GM23338 (cell line): ENCODE measurements around the gene COL4A2. TPM values are rescaled to one million over a fixed set of nuclear protein-coding genes. Genes with fewer than 3 reads are reported as not detected.

Experiments used
- ATAC-seq: fragments of 200-7000 bp; cut with Tn5 transposase; 3 replicates; pipeline ENCODE4 v1.9.1; 2020
- DNase-seq: peaks from one replicate; pipeline ENCODE4 v3.0.0-alpha.2; 2015; ENCODE audit warnings: low spot score
- H2AFZ ChIP-seq: fragments of 200-600 bp; sonication (generic); 2 replicates; pipeline ENCODE4 v1.8.0; 2016; ENCODE audit warnings: antibody characterized with exemption, mild to moderate bottlenecking, moderate library complexity
- H3F3A ChIP-seq: fragments of 200-600 bp; sonication (generic); replicated peaks from 2 replicates; pipeline ENCODE4 v1.8.0; 2017; ENCODE audit warnings: antibody characterized with exemption, mixed run types, low read depth
- H3K27ac ChIP-seq: fragments of 200-600 bp; sonication (generic); 2 replicates; pipeline ENCODE4 v1.6.1; 2016; ENCODE audit warnings: low read depth
- H3K27me3 ChIP-seq: fragments of 200-600 bp; sonication (generic); 2 replicates; pipeline ENCODE4 v1.8.0; 2016; ENCODE audit warnings: mild to moderate bottlenecking, mixed run types, moderate library complexity; ENCODE audit not compliant: insufficient read depth
- H3K36me3 ChIP-seq: fragments of 200-600 bp; sonication (generic); 2 replicates; pipeline ENCODE4 v1.8.0; 2016; ENCODE audit warnings: mild to moderate bottlenecking; ENCODE audit not compliant: insufficient read depth
- H3K4me1 ChIP-seq: fragments of 200-600 bp; sonication (generic); 2 replicates; pipeline ENCODE4 v1.8.0; 2016; ENCODE audit warnings: mild to moderate bottlenecking, moderate library complexity; ENCODE audit not compliant: insufficient read depth
- H3K4me2 ChIP-seq: fragments of 200-600 bp; sonication (generic); 2 replicates; pipeline ENCODE4 v1.7.1; 2017; ENCODE audit warnings: mixed run types
- H3K4me3 ChIP-seq: fragments of 200-600 bp; sonication (generic); 2 replicates; pipeline ENCODE4 v1.6.1; 2016; ENCODE audit warnings: mixed run types
- H3K79me2 ChIP-seq: fragments of 200-600 bp; sonication (generic); replicated peaks from 2 replicates; pipeline ENCODE4 v1.8.0; 2017; ENCODE audit warnings: mild to moderate bottlenecking; ENCODE audit not compliant: insufficient read depth
- H3K9me2 ChIP-seq: fragments of 200-600 bp; sonication (generic); 2 replicates; pipeline ENCODE4 v1.8.0; 2017; ENCODE audit not compliant: insufficient read depth
- H4K20me1 ChIP-seq: fragments of 200-600 bp; sonication (generic); replicated peaks from 2 replicates; pipeline ENCODE4 v1.8.0; 2017; ENCODE audit warnings: mild to moderate bottlenecking; ENCODE audit not compliant: insufficient read depth
- H3K27ac Mint-ChIP-seq: 2 replicates; pipeline ENCODE4 v1.8.0; 2020; ENCODE audit warnings: inconsistent platforms, mild to moderate bottlenecking, moderate library complexity, mixed read lengths
- H3K27me3 Mint-ChIP-seq: 3 replicates; pipeline ENCODE4 v1.8.0; 2022; ENCODE audit warnings: low read depth, mild to moderate bottlenecking, moderate library complexity, mixed read lengths, inconsistent platforms; ENCODE audit not compliant: insufficient read depth, poor library complexity
- H3K36me3 Mint-ChIP-seq: 3 replicates; pipeline ENCODE4 v1.8.0; 2021; ENCODE audit warnings: low read depth, mild to moderate bottlenecking, inconsistent platforms, moderate library complexity, mixed read lengths
- H3K4me1 Mint-ChIP-seq: 3 replicates; pipeline ENCODE4 v1.8.0; 2020; ENCODE audit warnings: mild to moderate bottlenecking, inconsistent platforms, mixed read lengths
- H3K4me3 Mint-ChIP-seq: 3 replicates; pipeline ENCODE4 v1.8.0; 2021; ENCODE audit warnings: moderate library complexity, mild to moderate bottlenecking, inconsistent platforms, mixed read lengths
- H3K9me3 Mint-ChIP-seq: 3 replicates; pipeline ENCODE4 v1.8.0; 2020; ENCODE audit warnings: moderate library complexity, mild to moderate bottlenecking, inconsistent platforms, mixed read lengths
- polyA plus RNA-seq: library from polyadenylated mRNA; unstranded; fragments of >200 nt; fragmentation: Nextera tagmentation; extraction: Ambion mirVana; gene quantifications from 2 replicates; pipeline ENCODE4 v1.2.1, GENCODE V29; 2016
- total RNA-seq: library from RNA; depleted of rRNA; stranded (reverse); fragments of >200 nt; shearing (Covaris generic); gene quantifications from 2 replicates; pipeline ENCODE4 v1.2.3, GENCODE V29; 2014
- TF ChIP-seq, protein P1 (sequence below): fragments of 250-450 bp; sonication (Bioruptor Pico); IDR thresholded peaks from 2 replicates; pipeline ENCODE4 v1.5.0; 2020; ENCODE audit warnings: mild to moderate bottlenecking, moderate library complexity
- TF ChIP-seq, protein P2 (sequence below), 2 experiments: fragments of 200-600 bp in 1 of 2; sonication (generic) in 1 of 2; conservative IDR thresholded peaks; 2 replicates each; pipeline versions ENCODE4 v1.5.1 to v1.6.1; 2016 to 2017; ENCODE audit warnings: antibody characterized with exemption in 2 of 2, low read depth in 2 of 2, mild to moderate bottlenecking in 2 of 2, moderate library complexity in 1 of 2

The COL4A2 gene
- total and polyA plus RNA-seq, 2 experiments from 2014 or later: 37.4 to 131 TPM

DNA sequence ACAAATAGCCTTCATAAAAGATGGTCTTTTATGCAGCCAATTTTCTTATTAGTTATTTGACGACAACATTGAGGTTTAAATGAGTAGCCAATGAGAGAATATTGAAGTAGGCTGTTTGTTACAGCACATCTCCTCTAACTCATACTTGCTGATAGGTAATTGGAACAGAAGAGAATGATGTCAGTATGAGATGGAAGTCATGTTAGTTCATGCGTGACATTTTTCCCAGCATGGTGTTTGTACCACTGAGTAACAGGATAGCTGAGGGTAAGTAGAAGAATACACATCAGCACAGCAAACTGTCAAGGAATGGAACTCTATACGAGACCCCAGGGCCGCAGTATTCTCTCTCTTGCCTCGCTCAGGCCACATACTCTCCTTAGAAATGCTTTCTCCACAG, 37.2 kb downstream of the COL4A2 start (continued):
- TF ChIP-seq, protein P1, sequence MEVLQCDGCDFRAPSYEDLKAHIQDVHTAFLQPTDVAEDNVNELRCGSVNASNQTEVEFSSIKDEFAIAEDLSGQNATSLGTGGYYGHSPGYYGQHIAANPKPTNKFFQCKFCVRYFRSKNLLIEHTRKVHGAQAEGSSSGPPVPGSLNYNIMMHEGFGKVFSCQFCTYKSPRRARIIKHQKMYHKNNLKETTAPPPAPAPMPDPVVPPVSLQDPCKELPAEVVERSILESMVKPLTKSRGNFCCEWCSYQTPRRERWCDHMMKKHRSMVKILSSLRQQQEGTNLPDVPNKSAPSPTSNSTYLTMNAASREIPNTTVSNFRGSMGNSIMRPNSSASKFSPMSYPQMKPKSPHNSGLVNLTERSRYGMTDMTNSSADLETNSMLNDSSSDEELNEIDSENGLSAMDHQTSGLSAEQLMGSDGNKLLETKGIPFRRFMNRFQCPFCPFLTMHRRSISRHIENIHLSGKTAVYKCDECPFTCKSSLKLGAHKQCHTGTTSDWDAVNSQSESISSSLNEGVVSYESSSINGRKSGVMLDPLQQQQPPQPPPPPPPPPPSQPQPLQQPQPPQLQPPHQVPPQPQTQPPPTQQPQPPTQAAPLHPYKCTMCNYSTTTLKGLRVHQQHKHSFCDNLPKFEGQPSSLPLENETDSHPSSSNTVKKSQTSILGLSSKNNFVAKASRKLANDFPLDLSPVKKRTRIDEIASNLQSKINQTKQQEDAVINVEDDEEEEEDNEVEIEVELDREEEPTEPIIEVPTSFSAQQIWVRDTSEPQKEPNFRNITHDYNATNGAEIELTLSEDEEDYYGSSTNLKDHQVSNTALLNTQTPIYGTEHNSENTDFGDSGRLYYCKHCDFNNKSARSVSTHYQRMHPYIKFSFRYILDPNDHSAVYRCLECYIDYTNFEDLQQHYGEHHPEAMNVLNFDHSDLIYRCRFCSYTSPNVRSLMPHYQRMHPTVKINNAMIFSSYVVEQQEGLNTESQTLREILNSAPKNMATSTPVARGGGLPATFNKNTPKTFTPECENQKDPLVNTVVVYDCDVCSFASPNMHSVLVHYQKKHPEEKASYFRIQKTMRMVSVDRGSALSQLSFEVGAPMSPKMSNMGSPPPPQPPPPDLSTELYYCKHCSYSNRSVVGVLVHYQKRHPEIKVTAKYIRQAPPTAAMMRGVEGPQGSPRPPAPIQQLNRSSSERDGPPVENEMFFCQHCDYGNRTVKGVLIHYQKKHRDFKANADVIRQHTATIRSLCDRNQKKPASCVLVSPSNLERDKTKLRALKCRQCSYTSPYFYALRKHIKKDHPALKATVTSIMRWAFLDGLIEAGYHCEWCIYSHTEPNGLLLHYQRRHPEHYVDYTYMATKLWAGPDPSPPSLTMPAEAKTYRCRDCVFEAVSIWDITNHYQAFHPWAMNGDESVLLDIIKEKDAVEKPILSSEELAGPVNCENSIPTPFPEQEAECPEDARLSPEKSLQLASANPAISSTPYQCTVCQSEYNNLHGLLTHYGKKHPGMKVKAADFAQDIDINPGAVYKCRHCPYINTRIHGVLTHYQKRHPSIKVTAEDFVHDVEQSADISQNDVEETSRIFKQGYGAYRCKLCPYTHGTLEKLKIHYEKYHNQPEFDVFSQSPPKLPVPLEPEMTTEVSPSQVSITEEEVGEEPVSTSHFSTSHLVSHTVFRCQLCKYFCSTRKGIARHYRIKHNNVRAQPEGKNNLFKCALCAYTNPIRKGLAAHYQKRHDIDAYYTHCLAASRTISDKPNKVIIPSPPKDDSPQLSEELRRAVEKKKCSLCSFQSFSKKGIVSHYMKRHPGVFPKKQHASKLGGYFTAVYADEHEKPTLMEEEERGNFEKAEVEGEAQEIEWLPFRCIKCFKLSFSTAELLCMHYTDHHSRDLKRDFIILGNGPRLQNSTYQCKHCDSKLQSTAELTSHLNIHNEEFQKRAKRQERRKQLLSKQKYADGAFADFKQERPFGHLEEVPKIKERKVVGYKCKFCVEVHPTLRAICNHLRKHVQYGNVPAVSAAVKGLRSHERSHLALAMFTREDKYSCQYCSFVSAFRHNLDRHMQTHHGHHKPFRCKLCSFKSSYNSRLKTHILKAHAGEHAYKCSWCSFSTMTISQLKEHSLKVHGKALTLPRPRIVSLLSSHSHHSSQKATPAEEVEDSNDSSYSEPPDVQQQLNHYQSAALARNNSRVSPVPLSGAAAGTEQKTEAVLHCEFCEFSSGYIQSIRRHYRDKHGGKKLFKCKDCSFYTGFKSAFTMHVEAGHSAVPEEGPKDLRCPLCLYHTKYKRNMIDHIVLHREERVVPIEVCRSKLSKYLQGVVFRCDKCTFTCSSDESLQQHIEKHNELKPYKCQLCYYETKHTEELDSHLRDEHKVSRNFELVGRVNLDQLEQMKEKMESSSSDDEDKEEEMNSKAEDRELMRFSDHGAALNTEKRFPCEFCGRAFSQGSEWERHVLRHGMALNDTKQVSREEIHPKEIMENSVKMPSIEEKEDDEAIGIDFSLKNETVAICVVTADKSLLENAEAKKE (CRISPR knock-in tag): no peak

DNA sequence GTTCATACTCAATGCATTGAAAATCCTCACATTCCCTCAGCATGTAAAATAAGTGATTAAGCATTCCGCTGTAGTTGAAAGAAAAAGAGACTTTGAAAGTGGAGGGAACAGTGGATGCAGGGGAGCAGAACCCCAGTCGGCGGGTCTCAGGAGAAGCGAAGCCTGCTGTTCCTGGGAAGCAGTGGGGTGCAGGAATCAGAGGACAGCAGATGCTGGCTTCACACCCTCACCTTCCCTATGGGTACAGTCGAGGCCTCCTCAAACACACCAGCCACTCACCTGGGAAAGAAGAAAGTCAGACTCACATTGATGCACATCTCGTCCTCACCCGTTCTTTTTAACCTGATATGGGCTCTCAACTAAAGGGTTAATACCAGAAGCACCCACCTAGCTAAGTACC, 38.2 kb downstream of the COL4A2 start:
- no peaks in the 10 kb centered on the region for H3K9me2 ChIP-seq
- peaks cover 25% of the 10 kb centered on the region for H3K4me1 Mint-ChIP-seq
- no peaks in the 10 kb centered on the region for H3K9me3 Mint-ChIP-seq
- DNase-seq (no peak), ATAC-seq (no peak)
- peaks cover 3% of the 10 kb centered on the region for H3K27me3 Mint-ChIP-seq
- H3K36me3 ChIP-seq: no peaks in the 10 kb centered on the region
- no peak overlapping the region for H3K27ac Mint-ChIP-seq
- H3F3A ChIP-seq: no peaks in the 10 kb centered on the region
- no peak overlapping the region for H2AFZ ChIP-seq
- H3K36me3 Mint-ChIP-seq: no peaks in the 10 kb centered on the region; the same call in 2 of the 3 replicates
- TF ChIP-seq, protein P2, sequence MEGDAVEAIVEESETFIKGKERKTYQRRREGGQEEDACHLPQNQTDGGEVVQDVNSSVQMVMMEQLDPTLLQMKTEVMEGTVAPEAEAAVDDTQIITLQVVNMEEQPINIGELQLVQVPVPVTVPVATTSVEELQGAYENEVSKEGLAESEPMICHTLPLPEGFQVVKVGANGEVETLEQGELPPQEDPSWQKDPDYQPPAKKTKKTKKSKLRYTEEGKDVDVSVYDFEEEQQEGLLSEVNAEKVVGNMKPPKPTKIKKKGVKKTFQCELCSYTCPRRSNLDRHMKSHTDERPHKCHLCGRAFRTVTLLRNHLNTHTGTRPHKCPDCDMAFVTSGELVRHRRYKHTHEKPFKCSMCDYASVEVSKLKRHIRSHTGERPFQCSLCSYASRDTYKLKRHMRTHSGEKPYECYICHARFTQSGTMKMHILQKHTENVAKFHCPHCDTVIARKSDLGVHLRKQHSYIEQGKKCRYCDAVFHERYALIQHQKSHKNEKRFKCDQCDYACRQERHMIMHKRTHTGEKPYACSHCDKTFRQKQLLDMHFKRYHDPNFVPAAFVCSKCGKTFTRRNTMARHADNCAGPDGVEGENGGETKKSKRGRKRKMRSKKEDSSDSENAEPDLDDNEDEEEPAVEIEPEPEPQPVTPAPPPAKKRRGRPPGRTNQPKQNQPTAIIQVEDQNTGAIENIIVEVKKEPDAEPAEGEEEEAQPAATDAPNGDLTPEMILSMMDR (conservative IDR thresholded peaks at IDR 0.05; ENCODE audit: low read depth in 2 of 2): no peak
- H3K4me3 ChIP-seq: no peak overlapping the region
- H3K27ac ChIP-seq: no peak overlapping the region
- no peak overlapping the region for H3K4me3 Mint-ChIP-seq
- H3K79me2 ChIP-seq: peaks cover 32% of the 10 kb centered on the region
- no peaks in the 10 kb centered on the region for H3K27me3 ChIP-seq
- peaks cover 5% of the 10 kb centered on the region; the same call in 1 of the 2 replicates for H4K20me1 ChIP-seq
- H3K4me2 ChIP-seq: no peak overlapping the region
- peaks cover 13% of the 10 kb centered on the region for H3K4me1 ChIP-seq
